Heart right ventricle (tissue), 16 donors: ENCODE data around the gene CPNE4. TPM values are rescaled to one million over a fixed set of nuclear protein-coding genes. Genes with fewer than 3 reads are reported as not detected.

Experiments
- ATAC-seq, 8 donors: fragments of 200-7000 bp; cut with Tn5 transposase; one replicate each; pipeline ENCODE4 v1.9.1; 2020; ENCODE audit warnings: mild to moderate bottlenecking in 8 of 8, moderate library complexity in 8 of 8, moderate number of reproducible peaks in 1 of 8
- DNase-seq, 2 donors: peaks; one replicate each; pipeline ENCODE4 v3.0.0-alpha.2; 2020
- H3K27ac ChIP-seq, 10 donors: fragments of 200-600 bp; sonication (generic) in 2 of 10; one replicate each; pipeline versions ENCODE4 v1.5.0 to v1.8.0; 2020 to 2022; ENCODE audit warnings: mild to moderate bottlenecking in 3 of 10
- H3K27me3 ChIP-seq, 7 donors: fragments of 200-600 bp; one replicate each; pipeline ENCODE4 v1.8.0; 2021 to 2022; ENCODE audit warnings: mild to moderate bottlenecking in 2 of 7
- H3K36me3 ChIP-seq, 9 donors: fragments of 200-600 bp; sonication (generic) in 1 of 9; one replicate each; pipeline versions ENCODE4 v1.5.0 to v1.8.0; 2020 to 2022; ENCODE audit warnings: mild to moderate bottlenecking in 2 of 9
- H3K4me1 ChIP-seq, 9 donors: fragments of 200-600 bp; sonication (generic) in 1 of 9; one replicate each; pipeline versions ENCODE4 v1.5.0 to v1.8.0; 2020 to 2022; ENCODE audit warnings: mild to moderate bottlenecking in 4 of 9
- H3K4me3 ChIP-seq, 10 donors: fragments of 200-600 bp; sonication (generic) in 2 of 10; one replicate each; pipeline versions ENCODE4 v1.5.0 to v1.8.0; 2020 to 2022; ENCODE audit warnings: mild to moderate bottlenecking in 7 of 10, moderate library complexity in 2 of 10
- H3K9me3 ChIP-seq, 11 donors: fragments of 200-600 bp in 10 of 11; sonication (generic) in 2 of 11; one replicate each; pipeline versions ENCODE4 v1.5.0 to v1.8.0; 2013 to 2022; ENCODE audit warnings: mild to moderate bottlenecking in 2 of 11, control low read depth in 1 of 11, moderate library complexity in 1 of 11
- CTCF ChIP-seq, 9 donors: fragments of 200-600 bp; sonication (generic) in 2 of 9; IDR thresholded peaks; one replicate each; pipeline versions ENCODE4 v1.5.0 to v1.8.0; 2021 to 2022; ENCODE audit warnings: antibody characterized with exemption in 9 of 9, mild to moderate bottlenecking in 5 of 9, moderate library complexity in 1 of 9
- WGBS, 2 donors: extraction: QIAGEN DNeasy Blood & Tissue Kit; methylation state at CpG; one replicate each; pipeline ENCODE4 v1.1.7; 2013; ENCODE audit warnings: inconsistent platforms in 1 of 2; 5-methylcytosine and 5-hydroxymethylcytosine counted together
- intact Hi-C, 10 donors: fragments of 100-400 bp; cut with DNase I; formaldehyde crosslinking; loops; one replicate each; pipeline versions ENCODE4 v1.11.1 to v1.14.2; 2022
- polyA plus RNA-seq, 2 donors: library from polyadenylated mRNA; stranded (reverse); fragments of 200-250 nt; gene quantifications; one replicate each; pipeline ENCODE4 v1.2.3, GENCODE V29; 2013
- total RNA-seq, 10 donors: library from RNA; stranded (reverse); fragmentation: NEBNext Ultra II Directional in 3 of 10; extraction: Animal tissue kit (Norgen Biotek cat#: 25700) in 3 of 10; gene quantifications; one replicate each; pipeline versions ENCODE4 v1.2.1 to v1.2.4, GENCODE V29; 2021 to 2023
- donor health status: Arrhythmogenic right ventricular cardiomyopathy.
- donor health status: ischemic (EF 13 %, LVEDD 7.1; RV severe dilation, severe dysfunction).
- donor health status: healthy with polysubstance abuse.
- donor health status: DM: no; HTN: yes; CAD: no.
- donor health status: DM: no; HTN: no; CAD: no.
- donor health status: ischemic (EF 25% LVEDD 6.9; RV normal size, moderate dysfunction).
- donor health status: ischemic (EF 25% LVEDD 5.7; RV mildly dilated, moderate dysfunction).
- donor health status: healthy.
- donor health status: DM: yes; HTN: yes; CAD: no.
- donor health status: Ischemic cardiomyopathy.
- donor health status: ischemic (EF 35%, LVEDD 5.7; RV mildly dilated, moderate dysfunction).
- donor health status: nonischemic (EF 11% LVEDD 7.7; RV severe dilation, severe dysfunction).
- donor health status: DM: yes; HTN: yes; CAD: no.
- donor health status: PGD.
- donor health status: ischemic (EF 29% LVEDD 5.4; RV normal size, mild dysfunction).
- donor health status: nonischemic (EF 23%, LVEDD 6.1; RV moderate dilation, normal function).

The CPNE4 gene
- total and polyA plus RNA-seq, 12 donors = 1.5 to 116 (median 24.8) TPM

DNA sequence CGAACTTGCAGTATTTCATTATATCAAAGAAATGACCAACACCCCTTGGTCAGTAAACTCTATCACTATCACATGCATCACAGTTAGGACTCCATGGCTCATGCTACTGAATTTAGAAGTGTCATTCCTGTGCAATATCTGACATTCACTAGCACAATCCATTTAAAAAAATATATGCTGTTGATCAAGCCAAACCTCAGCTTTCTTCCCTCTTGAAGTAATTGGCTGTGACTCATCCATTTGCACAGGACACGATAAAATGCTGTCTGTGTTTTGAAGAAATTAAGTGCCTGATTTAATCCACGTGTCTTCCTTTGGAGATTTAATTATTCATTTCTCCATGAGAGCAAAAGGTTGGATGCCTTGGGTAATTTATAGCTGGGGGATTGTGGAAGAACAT is 38.9 kb downstream of the CPNE4 start:
- intact Hi-C loops = no loop called here
- ATAC-seq (no peak), DNase-seq (no peak)
- Histone ChIP-seq H3K27ac (no peak overlapping the region), H3K4me1 (no peaks in the 10 kb centered on the region), H3K9me3 (peaks cover 0 to 17% (median 0%) of the 10 kb centered on the region in 11 donors), H3K36me3 (no peaks in the 10 kb centered on the region), H3K27me3 (peaks cover 0 to 13% (median 0%) of the 10 kb centered on the region in 7 donors), H3K4me3 (no peak overlapping the region)
- no peak for TF ChIP-seq CTCF (IDR thresholded peaks at IDR 0.05)
- WGBS, 2 donors = 81 to 92% methylated on average over 3 of the region's 3 CpGs

DNA sequence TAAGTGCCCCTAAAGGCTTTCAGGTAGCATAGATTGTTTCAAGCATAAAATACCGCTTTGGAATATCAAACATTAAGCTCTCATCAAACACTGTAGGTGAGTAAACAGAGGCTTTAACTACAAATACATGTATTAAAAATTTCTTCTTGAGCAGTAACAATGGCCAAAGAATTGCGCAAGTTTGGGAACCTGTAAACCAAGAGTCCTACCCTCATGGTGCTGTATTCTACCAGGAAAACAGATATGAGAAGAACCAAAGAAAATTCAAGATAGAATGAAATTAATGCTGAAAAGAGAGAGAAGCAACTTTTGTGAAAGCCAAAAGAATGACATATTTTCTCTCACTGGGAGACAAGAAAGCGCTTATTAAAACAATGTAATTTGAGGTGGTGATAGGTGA is 45.5 kb downstream of the CPNE4 start:
- H3K4me1 ChIP-seq = no peaks in the 10 kb centered on the region
- DNase-seq = no peak
- no peaks in the 10 kb centered on the region for H3K27me3 ChIP-seq
- no peak overlapping the region for H3K27ac ChIP-seq
- intact Hi-C loops = no loop called here
- H3K4me3 ChIP-seq = no peak overlapping the region
- no peak for ATAC-seq
- H3K36me3 ChIP-seq = no peaks in the 10 kb centered on the region
- WGBS, 2 donors = 95 to 98% methylated on average over 1 to 3 of the region's 3 CpGs
- peaks cover 0 to 21% (median 0%) of the 10 kb centered on the region in 11 donors for H3K9me3 ChIP-seq
- no peak for TF ChIP-seq CTCF (IDR thresholded peaks at IDR 0.05)

- Histone ChIP-seq H3K4me3 (no peak overlapping the region), H3K9me3 (peaks cover 0 to 21% (median 0%) of the 10 kb centered on the region in 11 donors), H3K36me3 (no peaks in the 10 kb centered on the region), H3K27ac (no peak overlapping the region), H3K4me1 (no peaks in the 10 kb centered on the region), H3K27me3 (no peaks in the 10 kb centered on the region)
- TF ChIP-seq CTCF (IDR thresholded peaks at IDR 0.05) = no peak
- ATAC-seq (no peak), DNase-seq (no peak)
- 85 to 91% methylated on average over 3 of the region's 3 CpGs for WGBS, 2 donors
- intact Hi-C loops = no loop called here
Measured at GRCh38 chr3:131988209-131988608, 46.6 kb downstream of the CPNE4 start.

DNA sequence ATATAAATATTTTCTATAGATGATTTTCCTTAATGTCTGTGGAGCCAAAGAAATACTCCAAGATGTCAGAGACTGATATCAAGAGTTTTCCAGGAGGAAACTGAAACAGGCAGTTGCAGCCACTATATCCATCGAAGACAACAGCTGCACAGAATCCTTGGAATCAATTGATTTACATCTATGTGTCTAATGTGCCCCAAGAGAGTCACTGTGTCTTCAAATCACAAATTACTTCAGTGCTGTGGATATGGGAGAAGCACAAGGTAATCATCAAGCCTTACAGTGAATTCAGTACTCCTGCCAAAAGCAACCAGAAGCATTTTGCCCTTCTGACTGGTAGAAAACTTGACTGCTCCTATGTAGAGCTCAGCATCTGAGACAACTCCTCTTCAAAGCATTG is 51.1 kb downstream of the CPNE4 start:
- 71 to 75% methylated on average over 1 of the region's 1 CpG for WGBS, 2 donors
- Histone ChIP-seq H3K27me3 (no peaks in the 10 kb centered on the region), H3K4me1 (no peaks in the 10 kb centered on the region), H3K4me3 (no peak overlapping the region), H3K36me3 (no peaks in the 10 kb centered on the region), H3K27ac (no peak overlapping the region), H3K9me3 (peaks cover 0 to 20% (median 4%) of the 10 kb centered on the region in 11 donors)
- TF ChIP-seq CTCF (IDR thresholded peaks at IDR 0.05) = no peak
- ATAC-seq (no peak), DNase-seq (no peak)
- intact Hi-C loops = no loop called here
